SH-SY5Y (cell line): ENCODE data around the gene SYCN.

Experiments used
- GATA2 ChIP-seq: IDR thresholded peaks from 2 replicates; pipeline ENCODE4 v1.6.1; 2011; ENCODE audit warnings: mild to moderate bottlenecking, low read depth, low read length
- GATA3 ChIP-seq: IDR thresholded peaks from 2 replicates; pipeline ENCODE4 v1.6.1; 2011; ENCODE audit warnings: low read depth, mild to moderate bottlenecking, low read length, moderate library complexity

GRCh38 chr19:39251081-39251480 lies 47.0 kb upstream of the SYCN start:
- TF ChIP-seq GATA2 (no peak), GATA3 (no peak)
